ENCODE data around the gene NTN1. TPM values are rescaled to one million over a fixed set of nuclear protein-coding genes. Genes with fewer than 3 reads are reported as not detected.

NTN1 gene
- total RNA-seq, 4 donors from 2014 or later: 5.9 to 11.6 (median 8.5) TPM

DNA sequence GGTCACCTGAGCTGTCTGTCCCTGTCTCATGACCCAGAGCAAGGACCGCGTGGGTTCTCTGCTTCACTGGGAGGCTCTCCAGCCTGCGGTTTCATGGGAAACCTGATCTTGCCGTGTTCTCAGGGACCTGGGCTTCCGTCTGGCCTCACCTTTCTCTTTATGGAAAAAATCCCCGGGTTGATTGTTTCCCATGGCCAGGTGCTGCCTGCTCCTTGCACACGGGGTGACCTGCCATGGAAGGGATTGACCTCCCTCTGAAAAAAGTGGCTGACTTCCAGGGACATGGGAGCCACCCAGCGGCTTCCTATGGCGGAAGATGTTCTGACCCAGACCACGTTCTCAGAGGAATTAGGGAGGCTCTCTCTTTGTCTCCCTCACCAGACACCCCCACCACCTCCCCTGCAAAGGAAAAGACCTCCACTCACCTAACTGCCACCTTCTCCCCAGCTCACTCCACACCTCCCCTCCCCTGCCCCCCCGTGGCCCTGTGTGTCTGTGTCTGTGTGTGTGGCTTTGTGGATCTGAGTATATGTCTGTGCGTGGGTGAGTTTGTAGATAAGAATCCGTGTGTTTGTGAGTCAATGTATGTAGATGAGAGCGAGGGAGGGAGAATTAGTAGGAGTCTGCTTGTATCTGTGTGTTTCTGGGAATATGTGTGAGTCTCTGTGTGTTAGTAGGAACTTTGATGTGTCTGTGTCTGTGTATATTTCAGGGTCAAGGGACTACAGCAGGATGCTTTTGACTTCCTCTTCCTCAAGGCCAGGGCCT is 154.6 kb downstream of the NTN1 start:
- DNase-seq (ENCODE audit: low spot score in 2 of 2): no peak
- WGBS, 2 donors: 86 to 89% methylated on average over 14 of the region's 14 CpGs
- H3K4me3 ChIP-seq (ENCODE audit: low read depth, poor library complexity, severe bottlenecking): no peak overlapping the region
- intact Hi-C loops (cut with DNase I; ENCODE audit: low total_unique reads): no loop called here
- TF ChIP-seq POLR2A (IDR thresholded peaks at IDR 0.05): no peak
- TF ChIP-seq, protein P1, sequence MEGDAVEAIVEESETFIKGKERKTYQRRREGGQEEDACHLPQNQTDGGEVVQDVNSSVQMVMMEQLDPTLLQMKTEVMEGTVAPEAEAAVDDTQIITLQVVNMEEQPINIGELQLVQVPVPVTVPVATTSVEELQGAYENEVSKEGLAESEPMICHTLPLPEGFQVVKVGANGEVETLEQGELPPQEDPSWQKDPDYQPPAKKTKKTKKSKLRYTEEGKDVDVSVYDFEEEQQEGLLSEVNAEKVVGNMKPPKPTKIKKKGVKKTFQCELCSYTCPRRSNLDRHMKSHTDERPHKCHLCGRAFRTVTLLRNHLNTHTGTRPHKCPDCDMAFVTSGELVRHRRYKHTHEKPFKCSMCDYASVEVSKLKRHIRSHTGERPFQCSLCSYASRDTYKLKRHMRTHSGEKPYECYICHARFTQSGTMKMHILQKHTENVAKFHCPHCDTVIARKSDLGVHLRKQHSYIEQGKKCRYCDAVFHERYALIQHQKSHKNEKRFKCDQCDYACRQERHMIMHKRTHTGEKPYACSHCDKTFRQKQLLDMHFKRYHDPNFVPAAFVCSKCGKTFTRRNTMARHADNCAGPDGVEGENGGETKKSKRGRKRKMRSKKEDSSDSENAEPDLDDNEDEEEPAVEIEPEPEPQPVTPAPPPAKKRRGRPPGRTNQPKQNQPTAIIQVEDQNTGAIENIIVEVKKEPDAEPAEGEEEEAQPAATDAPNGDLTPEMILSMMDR (IDR thresholded peaks at IDR 0.05): no peak

DNA sequence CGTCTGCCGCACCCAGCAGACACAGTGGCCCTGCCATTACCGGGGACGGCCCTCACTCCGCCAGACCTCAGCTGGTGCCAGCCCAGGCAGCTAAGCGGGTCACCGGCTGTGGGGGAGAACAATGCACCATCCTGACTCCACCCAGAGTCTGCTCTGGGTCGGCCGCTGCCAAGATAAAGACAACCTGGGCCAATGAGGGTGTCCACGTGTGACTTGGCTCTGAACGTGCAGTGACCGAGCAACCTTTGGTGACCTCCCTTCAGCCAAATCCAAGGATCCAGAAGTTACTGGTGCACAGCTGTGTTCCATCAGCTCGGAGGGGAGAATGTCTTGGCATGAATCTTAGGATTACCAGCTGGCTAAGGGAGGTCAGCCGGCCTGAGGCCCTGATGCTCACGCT is 155.9 kb downstream of the NTN1 start:
- DNase-seq (ENCODE audit: low spot score in 2 of 2): no peak
- intact Hi-C loops (cut with DNase I; ENCODE audit: low total_unique reads): no loop called here
- no peak overlapping the region for H3K4me3 ChIP-seq (ENCODE audit: low read depth, poor library complexity, severe bottlenecking)
- no peak for TF ChIP-seq POLR2A (IDR thresholded peaks at IDR 0.05)
- TF ChIP-seq, protein P1 (IDR thresholded peaks at IDR 0.05): no peak
- 65 to 75% methylated on average over 12 to 15 of the region's 15 CpGs for WGBS, 2 donors

DNA sequence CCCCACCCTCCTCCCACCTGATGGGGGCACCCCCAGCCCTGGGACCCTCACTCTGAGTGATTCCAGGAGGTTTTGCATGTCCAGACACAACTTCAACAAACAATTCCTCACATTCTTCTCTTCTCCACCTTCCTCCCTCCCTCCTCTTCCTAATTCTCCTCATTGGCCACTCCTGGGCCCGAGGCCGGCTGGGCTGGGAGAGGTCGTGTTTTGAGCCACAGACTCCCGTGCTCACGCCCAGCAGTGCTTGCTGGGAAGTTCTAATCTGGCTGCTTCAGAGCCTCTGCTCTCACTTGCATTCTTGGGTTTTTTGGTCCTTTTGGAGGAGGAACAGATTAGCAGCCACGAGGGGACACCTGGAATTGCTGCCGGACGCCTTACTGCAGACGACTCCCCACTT is 157.0 kb downstream of the NTN1 start:
- intact Hi-C loops (cut with DNase I; ENCODE audit: low total_unique reads): no loop called here
- WGBS, 2 donors: 51 to 63% methylated on average over 9 of the region's 9 CpGs
- no peak for TF ChIP-seq POLR2A (IDR thresholded peaks at IDR 0.05)
- TF ChIP-seq, protein P1 (IDR thresholded peaks at IDR 0.05): no peak
- H3K4me3 ChIP-seq (ENCODE audit: low read depth, poor library complexity, severe bottlenecking): no peak overlapping the region
- DNase-seq (ENCODE audit: low spot score in 2 of 2): no peak

DNA sequence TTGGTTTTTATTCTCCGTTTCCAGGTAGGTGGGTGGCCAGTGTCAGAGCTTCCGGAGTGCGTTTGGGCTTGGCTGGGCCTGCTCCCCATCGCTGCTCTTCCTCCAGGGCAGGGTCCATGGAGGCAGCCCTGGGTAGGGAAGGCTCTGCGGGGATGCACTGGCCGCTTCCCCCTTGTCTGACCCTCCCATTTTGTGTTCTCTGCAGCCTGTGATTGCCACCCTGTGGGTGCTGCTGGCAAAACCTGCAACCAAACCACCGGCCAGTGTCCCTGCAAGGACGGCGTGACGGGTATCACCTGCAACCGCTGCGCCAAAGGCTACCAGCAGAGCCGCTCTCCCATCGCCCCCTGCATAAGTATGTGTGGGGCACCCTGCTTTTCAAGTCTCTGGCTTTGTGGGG is 158.3 kb downstream of the NTN1 start:
- intact Hi-C loops (cut with DNase I; ENCODE audit: low total_unique reads): no loop called here
- 87 to 94% methylated on average over 14 of the region's 14 CpGs for WGBS, 2 donors

DNA sequence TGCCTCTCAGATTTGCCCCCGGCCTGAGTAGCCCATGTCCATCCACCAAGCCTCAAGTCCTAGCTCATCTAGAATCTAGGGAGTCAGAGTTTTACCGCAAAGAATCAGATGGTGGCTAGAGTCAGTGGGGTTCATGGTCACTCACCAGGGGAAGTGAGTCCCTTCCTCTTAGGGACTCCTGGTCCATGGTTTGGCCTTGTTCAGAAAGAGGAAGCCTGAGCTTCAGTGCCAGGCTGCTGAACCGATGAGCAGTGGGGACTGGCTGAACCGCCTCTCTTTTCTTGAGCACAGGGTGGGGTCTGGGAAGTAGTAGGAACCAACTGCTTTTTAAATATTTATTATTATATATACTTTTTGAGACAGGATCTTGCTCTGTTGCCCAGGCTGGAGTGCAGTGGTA is 160.3 kb downstream of the NTN1 start:
- TF ChIP-seq, protein P1 (IDR thresholded peaks at IDR 0.05): no peak
- no peak for TF ChIP-seq POLR2A (IDR thresholded peaks at IDR 0.05)
- intact Hi-C loops (cut with DNase I; ENCODE audit: low total_unique reads): no loop called here
- 62 to 82% methylated on average over 4 of the region's 4 CpGs for WGBS, 2 donors
- DNase-seq (ENCODE audit: low spot score in 2 of 2): no peak
- no peak overlapping the region for H3K4me3 ChIP-seq (ENCODE audit: low read depth, poor library complexity, severe bottlenecking)

More for the DNA sequence above, 158.3 kb downstream of the NTN1 start:
- DNase-seq (ENCODE audit: low spot score in 2 of 2): no peak
- TF ChIP-seq, protein P1 (IDR thresholded peaks at IDR 0.05): no peak
- TF ChIP-seq POLR2A (IDR thresholded peaks at IDR 0.05): no peak
- H3K4me3 ChIP-seq (ENCODE audit: low read depth, poor library complexity, severe bottlenecking): no peak overlapping the region

DNA sequence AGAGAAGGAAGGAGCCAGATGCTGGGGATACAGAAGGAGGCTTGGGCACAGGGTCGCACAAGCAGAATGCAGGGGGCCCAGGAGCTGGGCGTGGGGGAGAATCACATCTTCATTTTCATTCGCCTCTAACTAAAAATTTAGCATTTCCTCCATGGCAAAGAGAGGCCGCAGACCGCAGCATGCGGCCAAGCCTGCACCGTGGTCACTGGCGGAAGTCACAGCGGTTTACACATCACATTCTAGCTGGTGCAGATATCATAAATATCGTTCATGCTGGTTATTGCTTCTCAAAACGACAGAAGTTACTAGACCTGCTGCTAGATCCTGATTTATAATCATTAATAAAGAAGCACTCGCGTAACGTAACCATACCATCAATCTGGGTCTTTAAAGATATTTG is 162.0 kb downstream of the NTN1 start:
- no peak for TF ChIP-seq POLR2A (IDR thresholded peaks at IDR 0.05)
- TF ChIP-seq, protein P1 (IDR thresholded peaks at IDR 0.05): no peak
- WGBS, 2 donors: 85 to 86% methylated on average over 14 of the region's 14 CpGs
- no peak for DNase-seq (ENCODE audit: low spot score in 2 of 2)
- intact Hi-C loops (cut with DNase I; ENCODE audit: low total_unique reads): no loop called here
- H3K4me3 ChIP-seq (ENCODE audit: low read depth, poor library complexity, severe bottlenecking): no peak overlapping the region
